ENCODE results near the gene DDX59. TPM values are rescaled to one million over a fixed set of nuclear protein-coding genes. Genes with fewer than 3 reads are reported as not detected.

The DDX59 gene
- total and polyA plus RNA-seq, 9 of the 15 experiments (the other 6 are each of a cell fraction or from before 2014, with no cell fraction given) = 8.3 to 30.4 (median 19.8) TPM

- TF ChIP-seq, protein P1, sequence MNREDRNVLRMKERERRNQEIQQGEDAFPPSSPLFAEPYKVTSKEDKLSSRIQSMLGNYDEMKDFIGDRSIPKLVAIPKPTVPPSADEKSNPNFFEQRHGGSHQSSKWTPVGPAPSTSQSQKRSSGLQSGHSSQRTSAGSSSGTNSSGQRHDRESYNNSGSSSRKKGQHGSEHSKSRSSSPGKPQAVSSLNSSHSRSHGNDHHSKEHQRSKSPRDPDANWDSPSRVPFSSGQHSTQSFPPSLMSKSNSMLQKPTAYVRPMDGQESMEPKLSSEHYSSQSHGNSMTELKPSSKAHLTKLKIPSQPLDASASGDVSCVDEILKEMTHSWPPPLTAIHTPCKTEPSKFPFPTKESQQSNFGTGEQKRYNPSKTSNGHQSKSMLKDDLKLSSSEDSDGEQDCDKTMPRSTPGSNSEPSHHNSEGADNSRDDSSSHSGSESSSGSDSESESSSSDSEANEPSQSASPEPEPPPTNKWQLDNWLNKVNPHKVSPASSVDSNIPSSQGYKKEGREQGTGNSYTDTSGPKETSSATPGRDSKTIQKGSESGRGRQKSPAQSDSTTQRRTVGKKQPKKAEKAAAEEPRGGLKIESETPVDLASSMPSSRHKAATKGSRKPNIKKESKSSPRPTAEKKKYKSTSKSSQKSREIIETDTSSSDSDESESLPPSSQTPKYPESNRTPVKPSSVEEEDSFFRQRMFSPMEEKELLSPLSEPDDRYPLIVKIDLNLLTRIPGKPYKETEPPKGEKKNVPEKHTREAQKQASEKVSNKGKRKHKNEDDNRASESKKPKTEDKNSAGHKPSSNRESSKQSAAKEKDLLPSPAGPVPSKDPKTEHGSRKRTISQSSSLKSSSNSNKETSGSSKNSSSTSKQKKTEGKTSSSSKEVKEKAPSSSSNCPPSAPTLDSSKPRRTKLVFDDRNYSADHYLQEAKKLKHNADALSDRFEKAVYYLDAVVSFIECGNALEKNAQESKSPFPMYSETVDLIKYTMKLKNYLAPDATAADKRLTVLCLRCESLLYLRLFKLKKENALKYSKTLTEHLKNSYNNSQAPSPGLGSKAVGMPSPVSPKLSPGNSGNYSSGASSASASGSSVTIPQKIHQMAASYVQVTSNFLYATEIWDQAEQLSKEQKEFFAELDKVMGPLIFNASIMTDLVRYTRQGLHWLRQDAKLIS (CRISPR knock-in tag; IDR thresholded peaks at IDR 0.05) = no peak
- TF ChIP-seq, protein P2, sequence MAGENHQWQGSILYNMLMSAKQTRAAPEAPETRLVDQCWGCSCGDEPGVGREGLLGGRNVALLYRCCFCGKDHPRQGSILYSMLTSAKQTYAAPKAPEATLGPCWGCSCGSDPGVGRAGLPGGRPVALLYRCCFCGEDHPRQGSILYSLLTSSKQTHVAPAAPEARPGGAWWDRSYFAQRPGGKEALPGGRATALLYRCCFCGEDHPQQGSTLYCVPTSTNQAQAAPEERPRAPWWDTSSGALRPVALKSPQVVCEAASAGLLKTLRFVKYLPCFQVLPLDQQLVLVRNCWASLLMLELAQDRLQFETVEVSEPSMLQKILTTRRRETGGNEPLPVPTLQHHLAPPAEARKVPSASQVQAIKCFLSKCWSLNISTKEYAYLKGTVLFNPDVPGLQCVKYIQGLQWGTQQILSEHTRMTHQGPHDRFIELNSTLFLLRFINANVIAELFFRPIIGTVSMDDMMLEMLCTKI (IDR thresholded peaks at IDR 0.05; ENCODE audit: partially characterized antibody) = no peak
- no peak for TF ChIP-seq CLOCK (CRISPR knock-in tag; IDR thresholded peaks at IDR 0.05; ENCODE audit: borderline replicate concordance)
- TF ChIP-seq, protein P3, sequence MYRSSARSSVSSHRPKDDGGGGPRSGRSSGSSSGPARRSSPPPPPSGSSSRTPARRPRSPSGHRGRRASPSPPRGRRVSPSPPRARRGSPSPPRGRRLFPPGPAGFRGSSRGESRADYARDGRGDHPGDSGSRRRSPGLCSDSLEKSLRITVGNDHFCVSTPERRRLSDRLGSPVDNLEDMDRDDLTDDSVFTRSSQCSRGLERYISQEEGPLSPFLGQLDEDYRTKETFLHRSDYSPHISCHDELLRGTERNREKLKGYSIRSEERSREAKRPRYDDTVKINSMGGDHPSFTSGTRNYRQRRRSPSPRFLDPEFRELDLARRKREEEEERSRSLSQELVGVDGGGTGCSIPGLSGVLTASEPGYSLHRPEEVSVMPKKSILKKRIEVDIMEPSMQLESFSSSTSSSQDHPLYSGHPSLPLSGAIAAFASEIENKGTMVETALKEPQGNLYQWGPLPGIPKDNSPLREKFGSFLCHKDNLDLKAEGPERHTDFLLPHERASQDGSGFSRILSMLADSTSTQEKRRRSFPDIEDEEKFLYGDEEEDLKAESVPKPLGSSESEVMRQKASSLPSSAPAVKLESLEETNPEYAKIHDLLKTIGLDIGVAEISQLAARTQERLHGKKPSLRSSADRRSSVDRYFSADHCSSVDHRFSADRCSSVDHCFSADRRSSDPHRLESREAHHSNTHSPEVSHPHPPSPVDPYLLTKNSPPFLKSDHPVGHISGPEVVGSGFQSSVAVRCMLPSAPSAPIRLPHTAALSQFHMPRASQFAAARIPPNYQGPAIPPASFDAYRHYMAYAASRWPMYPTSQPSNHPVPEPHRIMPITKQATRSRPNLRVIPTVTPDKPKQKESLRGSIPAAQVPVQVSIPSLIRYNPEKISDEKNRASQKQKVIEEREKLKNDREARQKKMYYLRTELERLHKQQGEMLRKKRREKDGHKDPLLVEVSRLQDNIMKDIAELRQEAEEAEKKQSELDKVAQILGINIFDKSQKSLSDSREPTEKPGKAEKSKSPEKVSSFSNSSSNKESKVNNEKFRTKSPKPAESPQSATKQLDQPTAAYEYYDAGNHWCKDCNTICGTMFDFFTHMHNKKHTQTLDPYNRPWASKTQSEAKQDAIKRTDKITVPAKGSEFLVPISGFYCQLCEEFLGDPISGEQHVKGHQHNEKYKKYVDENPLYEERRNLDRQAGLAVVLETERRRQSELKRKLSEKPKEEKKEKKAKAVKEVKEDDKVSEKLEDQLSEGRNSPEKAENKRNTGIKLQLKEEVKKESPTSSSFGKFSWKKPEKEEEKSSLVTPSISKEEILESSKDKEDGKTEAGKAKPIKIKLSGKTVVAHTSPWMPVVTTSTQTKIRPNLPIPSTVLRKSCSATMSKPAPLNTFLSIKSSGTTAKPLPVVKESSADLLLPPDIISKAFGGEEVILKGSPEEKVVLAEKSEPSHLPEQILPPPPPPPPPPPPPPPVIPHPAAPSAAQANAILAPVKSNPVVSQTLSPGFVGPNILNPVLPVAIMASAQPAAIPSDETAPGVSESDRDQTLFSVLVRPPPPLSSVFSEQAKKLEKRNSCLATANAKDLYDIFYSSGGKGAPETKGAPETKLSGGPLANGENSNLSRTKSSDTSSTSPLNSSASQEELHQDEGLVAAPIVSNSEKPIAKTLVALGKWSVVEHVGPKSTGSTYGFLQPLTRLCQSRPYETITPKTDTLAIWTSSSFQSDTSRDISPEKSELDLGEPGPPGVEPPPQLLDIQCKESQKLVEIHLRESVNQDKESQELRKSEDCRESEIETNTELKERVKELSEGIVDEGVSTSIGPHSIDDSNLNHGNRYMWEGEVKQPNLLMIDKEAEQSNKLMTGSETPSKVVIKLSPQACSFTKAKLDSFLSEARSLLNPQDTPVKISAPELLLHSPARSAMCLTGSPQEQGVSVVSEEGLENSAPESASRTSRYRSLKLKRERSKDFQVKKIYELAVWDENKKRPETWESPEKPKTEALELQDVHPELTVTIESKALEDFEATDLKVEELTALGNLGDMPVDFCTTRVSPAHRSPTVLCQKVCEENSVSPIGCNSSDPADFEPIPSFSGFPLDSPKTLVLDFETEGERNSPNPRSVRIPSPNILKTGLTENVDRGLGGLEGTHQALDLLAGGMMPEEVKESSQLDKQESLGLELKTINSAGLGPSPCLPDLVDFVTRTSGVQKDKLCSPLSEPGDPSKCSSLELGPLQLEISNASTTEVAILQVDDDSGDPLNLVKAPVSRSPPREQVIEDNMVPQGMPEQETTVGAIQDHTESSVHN (IDR thresholded peaks at IDR 0.05; ENCODE audit: borderline replicate concordance in 1 of 2, low read depth in 1 of 2) = 0 out of 4 replicates have a peak, but pooled peaks of 1 of the 2 experiments have one; percentile 3
- TF ChIP-seq DMBX1 (CRISPR knock-in tag; IDR thresholded peaks at IDR 0.05; ENCODE audit: borderline replicate concordance) = no peak
- TF ChIP-seq SAFB (IDR thresholded peaks at IDR 0.05; ENCODE audit: borderline replicate concordance, low read depth, low read length) = no peak
Observed at GRCh38 chr1:200640373-200640962, 29.2 kb downstream of the DDX59 start (continued).

All from K562 (cell line).